Progenitor cell of endocrine pancreas (in vitro differentiated cells): Measurements from ENCODE around the gene PXDC1. TPM values are rescaled to one million over a fixed set of nuclear protein-coding genes. Genes with fewer than 3 reads are reported as not detected.

Experiments used
- DNase-seq: peaks from one replicate; pipeline ENCODE4 v3.0.0; 2021; ENCODE audit warnings: low spot score; ENCODE audit not compliant: unreplicated experiment
- H3K27ac Mint-ChIP-seq: 2 replicates; pipeline ENCODE4 v1.8.0; 2021; ENCODE audit warnings: mild to moderate bottlenecking, moderate library complexity, mixed read lengths
- H3K27me3 Mint-ChIP-seq: 2 replicates; pipeline ENCODE4 v1.8.0; 2021; ENCODE audit warnings: mixed read lengths
- H3K36me3 Mint-ChIP-seq: 2 replicates; pipeline ENCODE4 v1.8.0; 2022; ENCODE audit warnings: mixed read lengths; ENCODE audit not compliant: insufficient read depth
- H3K4me1 Mint-ChIP-seq: 2 replicates; pipeline ENCODE4 v1.8.0; 2021; ENCODE audit warnings: low read depth, mixed read lengths
- H3K4me3 Mint-ChIP-seq: 2 replicates; pipeline ENCODE4 v1.8.0; 2021; ENCODE audit warnings: low read depth, mild to moderate bottlenecking, moderate library complexity, mixed read lengths
- H3K9me3 Mint-ChIP-seq: 2 replicates; pipeline ENCODE4 v1.8.0; 2021; ENCODE audit warnings: low read depth, mixed read lengths
- total RNA-seq: library from RNA; stranded (reverse); gene quantifications from 2 replicates; pipeline ENCODE4 v1.2.1, GENCODE V29; 2021
- TF ChIP-seq, protein P1 (sequence below): fragments of 200-600 bp; sonication (generic); IDR thresholded peaks from one replicate; pipeline ENCODE4 v1.5.0; 2021; ENCODE audit warnings: antibody characterized with exemption, mild to moderate bottlenecking; ENCODE audit not compliant: unreplicated experiment

Gene PXDC1
- total RNA-seq, 1 donor from 2014 or later = 4.8 TPM

DNA sequence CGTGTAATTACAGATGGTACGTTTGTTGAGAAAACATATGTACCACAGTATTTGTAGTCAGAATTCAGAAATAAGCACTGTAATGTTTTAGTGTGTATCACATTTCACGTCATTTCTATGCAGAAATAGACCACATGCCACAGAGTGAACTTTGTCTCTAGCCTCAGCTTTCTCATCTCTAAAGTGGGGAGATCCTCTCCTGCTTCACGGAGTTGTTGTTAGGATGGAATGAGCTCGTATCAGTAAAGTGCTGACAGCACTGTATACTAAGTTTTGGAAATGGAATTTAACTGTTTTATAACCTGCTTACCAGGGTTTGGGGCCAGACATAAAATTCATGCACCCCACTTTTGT is 34.2 kb upstream of the PXDC1 start:
- no peak overlapping the region for H3K4me3 Mint-ChIP-seq
- peaks cover 4% of the 10 kb centered on the region for H3K27me3 Mint-ChIP-seq
- H3K4me1 Mint-ChIP-seq = no peaks in the 10 kb centered on the region
- H3K36me3 Mint-ChIP-seq = no peaks in the 10 kb centered on the region
- no peaks in the 10 kb centered on the region for H3K9me3 Mint-ChIP-seq
- no peak for DNase-seq
- H3K27ac Mint-ChIP-seq = no peak overlapping the region
- TF ChIP-seq, protein P1, sequence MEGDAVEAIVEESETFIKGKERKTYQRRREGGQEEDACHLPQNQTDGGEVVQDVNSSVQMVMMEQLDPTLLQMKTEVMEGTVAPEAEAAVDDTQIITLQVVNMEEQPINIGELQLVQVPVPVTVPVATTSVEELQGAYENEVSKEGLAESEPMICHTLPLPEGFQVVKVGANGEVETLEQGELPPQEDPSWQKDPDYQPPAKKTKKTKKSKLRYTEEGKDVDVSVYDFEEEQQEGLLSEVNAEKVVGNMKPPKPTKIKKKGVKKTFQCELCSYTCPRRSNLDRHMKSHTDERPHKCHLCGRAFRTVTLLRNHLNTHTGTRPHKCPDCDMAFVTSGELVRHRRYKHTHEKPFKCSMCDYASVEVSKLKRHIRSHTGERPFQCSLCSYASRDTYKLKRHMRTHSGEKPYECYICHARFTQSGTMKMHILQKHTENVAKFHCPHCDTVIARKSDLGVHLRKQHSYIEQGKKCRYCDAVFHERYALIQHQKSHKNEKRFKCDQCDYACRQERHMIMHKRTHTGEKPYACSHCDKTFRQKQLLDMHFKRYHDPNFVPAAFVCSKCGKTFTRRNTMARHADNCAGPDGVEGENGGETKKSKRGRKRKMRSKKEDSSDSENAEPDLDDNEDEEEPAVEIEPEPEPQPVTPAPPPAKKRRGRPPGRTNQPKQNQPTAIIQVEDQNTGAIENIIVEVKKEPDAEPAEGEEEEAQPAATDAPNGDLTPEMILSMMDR = no peak

DNA sequence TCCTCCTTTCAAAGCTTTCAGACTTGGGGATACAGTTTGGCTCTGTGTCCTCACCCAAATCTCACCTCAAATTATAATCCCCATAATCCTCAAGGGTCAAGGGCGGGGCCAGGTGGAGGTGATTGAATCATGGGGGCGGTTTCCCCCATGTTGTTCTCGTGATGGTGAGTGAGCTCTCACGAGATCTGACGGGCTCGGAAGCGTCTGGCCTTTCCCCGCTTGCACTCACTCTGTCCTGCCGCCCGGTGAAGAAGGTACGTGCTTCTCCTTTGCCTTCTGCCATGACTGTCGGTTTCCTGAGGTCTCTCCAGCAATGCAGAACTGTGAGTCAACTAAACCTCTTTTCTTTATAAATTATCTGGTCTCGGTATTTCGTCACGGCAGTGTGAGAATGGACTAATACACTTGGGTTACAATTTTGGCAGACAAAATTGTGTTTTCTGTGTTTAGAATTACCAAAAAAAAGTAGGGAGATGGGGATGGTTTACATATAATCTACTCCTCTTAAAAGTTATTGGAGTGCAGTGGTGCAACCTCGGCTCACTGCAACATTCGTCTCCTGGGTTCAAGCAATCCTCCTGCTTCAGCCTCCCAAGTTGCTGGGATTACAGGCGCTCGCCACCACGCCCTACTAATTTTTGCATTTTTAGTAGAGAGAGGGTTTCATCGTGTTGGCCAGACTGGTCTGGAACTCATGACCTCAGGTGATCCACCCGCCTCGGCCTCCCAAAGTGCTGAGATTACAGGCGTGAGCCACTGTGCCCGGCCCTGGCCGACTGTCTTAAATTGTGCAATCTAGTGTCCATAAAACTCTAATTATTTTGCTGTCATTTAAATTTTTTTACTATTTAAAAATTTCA is 33.6 kb upstream of the PXDC1 start:
- no peaks in the 10 kb centered on the region for H3K9me3 Mint-ChIP-seq
- H3K4me1 Mint-ChIP-seq = no peaks in the 10 kb centered on the region
- no peak overlapping the region for H3K27ac Mint-ChIP-seq
- H3K36me3 Mint-ChIP-seq = no peaks in the 10 kb centered on the region
- H3K27me3 Mint-ChIP-seq = peaks cover 7% of the 10 kb centered on the region
- no peak for DNase-seq
- no peak overlapping the region for H3K4me3 Mint-ChIP-seq
- TF ChIP-seq, protein P1 = no peak

DNA sequence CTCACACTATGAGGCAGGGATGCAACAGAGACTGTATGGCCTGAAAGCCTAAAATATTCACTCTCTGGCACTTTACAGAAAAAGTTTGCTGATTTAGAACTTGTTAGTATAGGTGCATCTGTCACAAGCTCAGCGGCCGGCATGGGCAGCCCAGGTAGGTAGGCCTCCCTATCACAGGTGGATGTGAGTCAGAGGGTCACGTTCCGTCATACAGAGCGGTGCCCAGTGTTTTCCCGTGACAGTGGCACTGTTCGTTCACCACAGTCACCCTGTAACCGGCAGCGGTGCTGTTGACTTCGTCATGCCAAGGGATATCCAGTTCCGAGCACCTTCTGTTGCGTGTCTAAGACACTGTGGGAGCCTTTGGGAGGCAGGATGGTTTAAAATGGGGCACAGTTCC is 32.9 kb upstream of the PXDC1 start:
- H3K27me3 Mint-ChIP-seq = peaks cover 9% of the 10 kb centered on the region
- no peaks in the 10 kb centered on the region for H3K36me3 Mint-ChIP-seq
- H3K9me3 Mint-ChIP-seq = no peaks in the 10 kb centered on the region
- no peaks in the 10 kb centered on the region for H3K4me1 Mint-ChIP-seq
- H3K27ac Mint-ChIP-seq = no peak overlapping the region
- TF ChIP-seq, protein P1 = no peak
- no peak for DNase-seq
- no peak overlapping the region for H3K4me3 Mint-ChIP-seq

DNA sequence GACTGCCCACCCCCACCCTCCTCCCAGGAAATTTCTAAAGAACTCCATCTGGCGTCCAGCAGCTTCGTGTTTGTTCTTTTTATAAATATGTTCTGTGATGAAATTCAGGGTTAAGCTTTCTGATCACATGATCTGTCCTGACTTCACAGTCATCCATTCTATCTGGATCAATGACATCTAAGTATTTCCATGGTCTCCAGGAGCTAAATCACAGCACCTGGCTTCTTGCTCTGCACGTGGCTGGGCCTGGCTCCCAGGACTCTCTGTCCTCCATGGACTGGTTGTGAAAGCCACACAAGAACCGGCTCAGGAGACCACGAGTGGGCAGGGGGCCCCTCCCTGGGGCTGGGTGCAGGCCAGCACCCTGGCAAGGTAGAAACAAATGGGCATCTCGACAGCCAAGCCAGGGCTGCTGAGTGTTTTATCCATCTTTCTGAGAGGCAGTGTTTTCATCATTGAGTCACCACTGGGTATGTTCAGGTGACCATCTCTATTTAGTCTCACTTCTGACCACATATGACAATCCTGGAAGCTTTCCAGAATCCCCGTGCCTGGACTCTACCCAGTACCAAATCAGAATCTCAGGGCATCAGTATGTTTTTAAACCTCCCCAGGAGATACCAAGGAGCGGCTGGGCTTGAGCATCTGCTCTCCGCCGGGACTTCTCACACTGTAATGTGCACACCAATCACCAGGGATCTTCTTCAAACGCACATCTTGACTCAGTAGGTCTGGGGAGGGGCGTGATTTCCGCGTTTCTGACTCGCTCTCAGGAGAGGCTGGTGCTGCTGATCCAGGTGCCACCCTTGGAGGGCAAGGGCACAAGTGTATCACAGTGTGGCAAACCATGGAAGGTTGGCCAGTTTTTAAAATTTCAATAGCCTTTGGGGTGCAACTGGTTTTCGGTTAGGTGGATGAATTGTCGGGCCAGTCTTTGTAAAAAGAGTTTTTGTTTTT is 31.6 kb upstream of the PXDC1 start:
- no peaks in the 10 kb centered on the region for H3K4me1 Mint-ChIP-seq
- H3K27me3 Mint-ChIP-seq = peaks cover 6% of the 10 kb centered on the region
- H3K4me3 Mint-ChIP-seq = no peak overlapping the region
- TF ChIP-seq, protein P1 = no peak
- DNase-seq = no peak
- H3K9me3 Mint-ChIP-seq = no peaks in the 10 kb centered on the region
- H3K27ac Mint-ChIP-seq = no peak overlapping the region
- H3K36me3 Mint-ChIP-seq = no peaks in the 10 kb centered on the region

DNA sequence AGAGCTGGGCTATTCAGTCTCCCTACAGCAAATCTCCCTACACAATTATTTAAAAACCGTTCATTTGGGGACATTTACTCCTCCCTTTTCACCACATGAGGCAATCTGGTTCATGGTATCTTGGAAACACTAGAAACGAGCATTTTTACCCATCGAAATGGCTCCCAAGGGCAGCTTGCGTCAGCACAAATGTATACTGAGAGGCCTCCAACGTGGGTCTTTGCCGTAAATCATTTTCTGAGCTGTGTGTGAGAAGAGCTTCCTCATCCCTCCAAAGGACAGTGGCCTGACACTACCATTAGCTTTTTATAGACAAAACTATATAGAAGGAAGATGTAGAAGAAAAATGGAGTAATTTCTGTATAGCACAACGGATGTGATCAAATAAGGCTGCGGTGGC is 30.0 kb upstream of the PXDC1 start:
- Mint-ChIP-seq H3K4me1 (no peaks in the 10 kb centered on the region), H3K27ac (no peak overlapping the region), H3K36me3 (no peaks in the 10 kb centered on the region), H3K27me3 (peaks cover 12% of the 10 kb centered on the region), H3K4me3 (no peak overlapping the region), H3K9me3 (no peaks in the 10 kb centered on the region)
- DNase-seq = no peak
- TF ChIP-seq, protein P1 = no peak
